IMR-90 (cell line): ENCODE results near the gene NFATC1.

Source experiments
- BHLHE40 ChIP-seq: fragments of 150-350 bp; IDR thresholded peaks from 2 replicates; pipeline ENCODE4 v1.6.1; 2016; ENCODE audit warnings: mild to moderate bottlenecking, low read depth, low read length
- CEBPB ChIP-seq: IDR thresholded peaks from 2 replicates; pipeline ENCODE4 v1.6.1; 2012; ENCODE audit warnings: low read depth, low read length, improper control_type of control experiment
- CHD1 ChIP-seq: IDR thresholded peaks from 2 replicates; pipeline ENCODE4 v1.6.1; 2012; ENCODE audit warnings: low read depth, low read length, improper control_type of control experiment
- MAZ ChIP-seq: IDR thresholded peaks from 2 replicates; pipeline ENCODE4 v1.6.1; 2012; ENCODE audit warnings: low read depth, mild to moderate bottlenecking, low read length, improper control_type of control experiment, moderate library complexity, borderline replicate concordance
- MXI1 ChIP-seq: IDR thresholded peaks from 2 replicates; pipeline ENCODE4 v1.6.1; 2012; ENCODE audit warnings: low read depth, mild to moderate bottlenecking, low read length, moderate library complexity, borderline replicate concordance
- NFE2L2 ChIP-seq: fragments of 150-350 bp; IDR thresholded peaks from 2 replicates; pipeline ENCODE4 v1.6.1; 2016; ENCODE audit warnings: low read depth, mild to moderate bottlenecking, low read length
- POLR2A ChIP-seq: IDR thresholded peaks from 2 replicates; pipeline ENCODE4 v1.6.1; 2012; ENCODE audit warnings: mild to moderate bottlenecking, low read depth, low read length
- RAD21 ChIP-seq: IDR thresholded peaks from 2 replicates; pipeline ENCODE4 v1.6.1; 2012; ENCODE audit warnings: low read length, improper control_type of control experiment
- RFX5 ChIP-seq: IDR thresholded peaks from 2 replicates; pipeline ENCODE4 v1.8.0; 2012; ENCODE audit warnings: low read depth, mild to moderate bottlenecking, low read length, moderate library complexity
- SMC3 ChIP-seq: fragments of 150-350 bp; IDR thresholded peaks from 2 replicates; pipeline ENCODE4 v1.6.1; 2016; ENCODE audit warnings: low read depth, mild to moderate bottlenecking, antibody characterized with exemption, low read length, moderate library complexity
- USF2 ChIP-seq: fragments of 150-350 bp; IDR thresholded peaks from 2 replicates; pipeline ENCODE4 v1.6.1; 2017; ENCODE audit warnings: mild to moderate bottlenecking, antibody characterized with exemption, low read length, low read depth
- TF ChIP-seq, protein P1 (sequence below): conservative IDR thresholded peaks from 2 replicates; pipeline ENCODE4 v1.5.1; 2012; ENCODE audit warnings: mild to moderate bottlenecking, low read depth, low read length, improper control_type of control experiment
- TF ChIP-seq, protein P2 (sequence below): fragments of 150-350 bp; IDR thresholded peaks from 2 replicates; pipeline ENCODE4 v1.6.1; 2016; ENCODE audit warnings: low read depth, mild to moderate bottlenecking, low read length, moderate library complexity, borderline replicate concordance

- TF ChIP-seq CEBPB (no peak), RAD21 (no peak), POLR2A (no peak), BHLHE40 (no peak), MXI1 (no peak), RFX5 (no peak), CHD1 (no peak), USF2 (no peak), MAZ (no peak), SMC3 (no peak), NFE2L2 (no peak)
- TF ChIP-seq, protein P1, sequence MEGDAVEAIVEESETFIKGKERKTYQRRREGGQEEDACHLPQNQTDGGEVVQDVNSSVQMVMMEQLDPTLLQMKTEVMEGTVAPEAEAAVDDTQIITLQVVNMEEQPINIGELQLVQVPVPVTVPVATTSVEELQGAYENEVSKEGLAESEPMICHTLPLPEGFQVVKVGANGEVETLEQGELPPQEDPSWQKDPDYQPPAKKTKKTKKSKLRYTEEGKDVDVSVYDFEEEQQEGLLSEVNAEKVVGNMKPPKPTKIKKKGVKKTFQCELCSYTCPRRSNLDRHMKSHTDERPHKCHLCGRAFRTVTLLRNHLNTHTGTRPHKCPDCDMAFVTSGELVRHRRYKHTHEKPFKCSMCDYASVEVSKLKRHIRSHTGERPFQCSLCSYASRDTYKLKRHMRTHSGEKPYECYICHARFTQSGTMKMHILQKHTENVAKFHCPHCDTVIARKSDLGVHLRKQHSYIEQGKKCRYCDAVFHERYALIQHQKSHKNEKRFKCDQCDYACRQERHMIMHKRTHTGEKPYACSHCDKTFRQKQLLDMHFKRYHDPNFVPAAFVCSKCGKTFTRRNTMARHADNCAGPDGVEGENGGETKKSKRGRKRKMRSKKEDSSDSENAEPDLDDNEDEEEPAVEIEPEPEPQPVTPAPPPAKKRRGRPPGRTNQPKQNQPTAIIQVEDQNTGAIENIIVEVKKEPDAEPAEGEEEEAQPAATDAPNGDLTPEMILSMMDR = no peak
- TF ChIP-seq, protein P2, sequence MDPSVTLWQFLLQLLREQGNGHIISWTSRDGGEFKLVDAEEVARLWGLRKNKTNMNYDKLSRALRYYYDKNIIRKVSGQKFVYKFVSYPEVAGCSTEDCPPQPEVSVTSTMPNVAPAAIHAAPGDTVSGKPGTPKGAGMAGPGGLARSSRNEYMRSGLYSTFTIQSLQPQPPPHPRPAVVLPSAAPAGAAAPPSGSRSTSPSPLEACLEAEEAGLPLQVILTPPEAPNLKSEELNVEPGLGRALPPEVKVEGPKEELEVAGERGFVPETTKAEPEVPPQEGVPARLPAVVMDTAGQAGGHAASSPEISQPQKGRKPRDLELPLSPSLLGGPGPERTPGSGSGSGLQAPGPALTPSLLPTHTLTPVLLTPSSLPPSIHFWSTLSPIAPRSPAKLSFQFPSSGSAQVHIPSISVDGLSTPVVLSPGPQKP = no peak
Measured at GRCh38 chr18:79476031-79476917, 80.5 kb downstream of the NFATC1 start.
